Peyer's patch (tissue), 4 donors: ENCODE measurements around the gene TTLL5.

ENCODE experiments used
- POLR2A ChIP-seq, 2 donors: fragments of 450-650 bp; IDR thresholded peaks; one replicate each; pipeline ENCODE4 v1.5.1; 2017; ENCODE audit warnings: antibody characterized with exemption in 2 of 2, mild to moderate bottlenecking in 2 of 2, moderate library complexity in 2 of 2
- TF ChIP-seq, protein P1 (sequence below), 6 experiments: fragments of 450-650 bp in 4 of 6; fragments of 200-600 bp in 2 of 6; sonication (generic) in 1 of 6; IDR thresholded peaks; one replicate each; pipeline ENCODE4 v1.5.1; 2017 to 2019; ENCODE audit warnings: antibody characterized with exemption in 6 of 6, mild to moderate bottlenecking in 3 of 6, moderate library complexity in 1 of 6

DNA sequence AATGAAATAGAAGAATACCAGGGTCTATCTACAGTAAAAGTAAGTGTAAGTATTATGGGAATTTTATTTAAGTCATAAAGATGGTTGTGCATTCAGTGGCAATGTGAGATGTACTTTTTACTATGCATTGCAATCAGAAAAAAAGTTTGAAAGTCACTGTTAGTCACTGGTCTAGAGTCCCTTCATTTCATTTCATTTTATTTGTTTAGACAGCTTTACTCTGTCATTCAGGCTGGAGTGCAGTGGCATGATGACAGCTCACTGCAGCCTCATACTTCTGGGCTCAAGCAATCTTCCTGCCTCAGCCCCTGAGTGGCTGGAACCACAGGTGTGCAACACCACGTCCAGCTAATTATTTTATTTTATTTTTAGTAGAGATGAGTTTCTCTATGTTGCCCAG is 278.2 kb downstream of the TTLL5 start:
- TF ChIP-seq, protein P1, sequence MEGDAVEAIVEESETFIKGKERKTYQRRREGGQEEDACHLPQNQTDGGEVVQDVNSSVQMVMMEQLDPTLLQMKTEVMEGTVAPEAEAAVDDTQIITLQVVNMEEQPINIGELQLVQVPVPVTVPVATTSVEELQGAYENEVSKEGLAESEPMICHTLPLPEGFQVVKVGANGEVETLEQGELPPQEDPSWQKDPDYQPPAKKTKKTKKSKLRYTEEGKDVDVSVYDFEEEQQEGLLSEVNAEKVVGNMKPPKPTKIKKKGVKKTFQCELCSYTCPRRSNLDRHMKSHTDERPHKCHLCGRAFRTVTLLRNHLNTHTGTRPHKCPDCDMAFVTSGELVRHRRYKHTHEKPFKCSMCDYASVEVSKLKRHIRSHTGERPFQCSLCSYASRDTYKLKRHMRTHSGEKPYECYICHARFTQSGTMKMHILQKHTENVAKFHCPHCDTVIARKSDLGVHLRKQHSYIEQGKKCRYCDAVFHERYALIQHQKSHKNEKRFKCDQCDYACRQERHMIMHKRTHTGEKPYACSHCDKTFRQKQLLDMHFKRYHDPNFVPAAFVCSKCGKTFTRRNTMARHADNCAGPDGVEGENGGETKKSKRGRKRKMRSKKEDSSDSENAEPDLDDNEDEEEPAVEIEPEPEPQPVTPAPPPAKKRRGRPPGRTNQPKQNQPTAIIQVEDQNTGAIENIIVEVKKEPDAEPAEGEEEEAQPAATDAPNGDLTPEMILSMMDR (IDR thresholded peaks at IDR 0.05): no peak
- TF ChIP-seq POLR2A (IDR thresholded peaks at IDR 0.05): no peak
